OCI-LY3 (cell line): ENCODE results near the gene CFAP77.

Experiments used
- EZH2phosphoT487 ChIP-seq: fragments of 200-600 bp; shearing (Covaris generic); IDR thresholded peaks from 2 replicates; pipeline ENCODE4 v1.6.1; 2018; ENCODE audit warnings: antibody characterized with exemption, mixed run types, low read depth
- TF ChIP-seq, protein P1 (sequence below): fragments of 200-600, 300-600 bp; sonication (generic); IDR thresholded peaks from 2 replicates; pipeline ENCODE4 v1.5.1; 2014; ENCODE audit warnings: antibody characterized with exemption, low read length, low read depth

DNA sequence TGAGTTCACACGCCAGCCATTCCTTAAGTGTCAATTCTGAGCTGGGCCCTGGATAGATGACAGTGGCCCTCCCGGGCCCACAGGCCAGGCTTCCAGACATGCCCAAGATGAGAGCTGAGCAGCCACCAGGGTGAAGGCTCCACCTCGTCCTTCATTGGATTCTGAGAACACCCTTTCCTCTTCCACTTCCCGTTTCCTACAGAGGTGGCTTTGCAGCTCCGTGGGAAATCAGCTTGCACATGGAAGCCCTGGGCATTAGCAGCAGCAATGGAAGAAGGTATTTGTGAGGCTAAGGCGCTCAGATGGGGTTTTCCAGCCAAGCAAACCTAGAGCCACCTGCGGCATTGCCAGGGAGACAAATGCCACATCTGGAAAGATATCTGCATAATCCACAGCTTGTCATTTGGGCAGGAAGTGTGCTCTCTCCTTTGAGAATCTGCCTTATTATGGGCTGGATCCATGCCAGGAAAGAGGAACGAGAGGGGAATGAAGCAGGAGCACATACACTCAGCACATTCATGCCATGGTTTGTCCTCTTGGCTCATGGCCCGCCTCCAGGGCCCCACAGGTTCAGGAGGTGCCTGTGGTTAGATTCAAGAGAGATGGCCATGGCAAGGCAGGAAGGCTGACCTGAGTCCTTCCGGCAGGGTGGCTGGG lies 34.1 kb downstream of the CFAP77 start:
- TF ChIP-seq, protein P1, sequence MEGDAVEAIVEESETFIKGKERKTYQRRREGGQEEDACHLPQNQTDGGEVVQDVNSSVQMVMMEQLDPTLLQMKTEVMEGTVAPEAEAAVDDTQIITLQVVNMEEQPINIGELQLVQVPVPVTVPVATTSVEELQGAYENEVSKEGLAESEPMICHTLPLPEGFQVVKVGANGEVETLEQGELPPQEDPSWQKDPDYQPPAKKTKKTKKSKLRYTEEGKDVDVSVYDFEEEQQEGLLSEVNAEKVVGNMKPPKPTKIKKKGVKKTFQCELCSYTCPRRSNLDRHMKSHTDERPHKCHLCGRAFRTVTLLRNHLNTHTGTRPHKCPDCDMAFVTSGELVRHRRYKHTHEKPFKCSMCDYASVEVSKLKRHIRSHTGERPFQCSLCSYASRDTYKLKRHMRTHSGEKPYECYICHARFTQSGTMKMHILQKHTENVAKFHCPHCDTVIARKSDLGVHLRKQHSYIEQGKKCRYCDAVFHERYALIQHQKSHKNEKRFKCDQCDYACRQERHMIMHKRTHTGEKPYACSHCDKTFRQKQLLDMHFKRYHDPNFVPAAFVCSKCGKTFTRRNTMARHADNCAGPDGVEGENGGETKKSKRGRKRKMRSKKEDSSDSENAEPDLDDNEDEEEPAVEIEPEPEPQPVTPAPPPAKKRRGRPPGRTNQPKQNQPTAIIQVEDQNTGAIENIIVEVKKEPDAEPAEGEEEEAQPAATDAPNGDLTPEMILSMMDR, result no peak
- no peak for TF ChIP-seq EZH2phosphoT487
